GM21786 (cell line): ENCODE results near the gene HAUS2.
"Not testable (repeated sequence)": the region's sequence is repeated elsewhere in the genome, so short reads cannot be mapped to it uniquely, and the experiment has no call there.

Experiments
- ATAC-seq: cut with Tn5 transposase; IDR thresholded peaks from one replicate; pipeline ENCODE4 v1.9.1; 2021; ENCODE audit not compliant: unreplicated experiment

The HAUS2 gene

DNA sequence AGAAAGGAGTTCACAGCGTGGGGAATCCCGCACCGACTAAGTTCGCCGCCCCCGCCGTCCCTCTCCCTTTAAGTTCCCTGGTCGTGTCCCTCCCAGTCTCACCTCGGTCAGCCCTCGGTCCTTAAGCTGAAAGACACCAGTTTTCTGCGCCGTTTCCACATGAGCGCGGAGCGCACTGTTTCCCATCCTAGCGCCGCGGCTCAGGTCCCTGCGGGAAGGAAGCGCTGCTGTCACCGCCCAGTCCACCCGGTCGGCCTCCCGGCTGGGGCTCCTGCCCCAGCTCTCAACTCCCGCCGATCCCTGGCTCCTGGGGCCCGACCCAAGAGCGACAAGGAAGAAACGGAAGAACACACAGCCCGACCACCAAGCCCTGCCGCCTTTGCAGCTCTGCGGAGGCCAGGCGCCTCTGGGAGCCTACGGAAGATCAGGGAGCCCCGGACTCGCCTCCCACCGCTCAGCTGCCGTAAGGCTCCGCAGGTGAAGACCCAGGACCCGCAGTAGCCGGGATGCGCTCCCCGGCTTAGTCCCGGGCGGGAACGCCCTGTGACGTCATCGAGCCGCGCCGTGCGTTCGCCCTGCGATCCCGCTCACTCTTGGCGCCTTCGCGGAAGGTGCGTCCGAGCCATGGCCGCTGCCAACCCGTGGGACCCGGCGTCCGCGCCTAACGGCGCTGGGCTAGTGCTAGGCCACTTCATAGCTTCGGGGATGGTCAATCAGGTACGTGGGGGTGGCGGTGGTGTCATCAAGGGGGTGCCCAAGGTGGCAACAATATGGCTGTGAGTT, at the start of gene HAUS2, which contains the start of gene LRRC57:
HAUS2 (plus strand) TSS at position 590 of the 783 bp plus-strand sequence; CDS start at position 625, 35 bp downstream.
LRRC57 (minus strand) TSS at position 545 of the 783 bp plus-strand sequence; CDS start at position 186, 359 bp downstream.
- ATAC-seq: peak; percentile 68

DNA sequence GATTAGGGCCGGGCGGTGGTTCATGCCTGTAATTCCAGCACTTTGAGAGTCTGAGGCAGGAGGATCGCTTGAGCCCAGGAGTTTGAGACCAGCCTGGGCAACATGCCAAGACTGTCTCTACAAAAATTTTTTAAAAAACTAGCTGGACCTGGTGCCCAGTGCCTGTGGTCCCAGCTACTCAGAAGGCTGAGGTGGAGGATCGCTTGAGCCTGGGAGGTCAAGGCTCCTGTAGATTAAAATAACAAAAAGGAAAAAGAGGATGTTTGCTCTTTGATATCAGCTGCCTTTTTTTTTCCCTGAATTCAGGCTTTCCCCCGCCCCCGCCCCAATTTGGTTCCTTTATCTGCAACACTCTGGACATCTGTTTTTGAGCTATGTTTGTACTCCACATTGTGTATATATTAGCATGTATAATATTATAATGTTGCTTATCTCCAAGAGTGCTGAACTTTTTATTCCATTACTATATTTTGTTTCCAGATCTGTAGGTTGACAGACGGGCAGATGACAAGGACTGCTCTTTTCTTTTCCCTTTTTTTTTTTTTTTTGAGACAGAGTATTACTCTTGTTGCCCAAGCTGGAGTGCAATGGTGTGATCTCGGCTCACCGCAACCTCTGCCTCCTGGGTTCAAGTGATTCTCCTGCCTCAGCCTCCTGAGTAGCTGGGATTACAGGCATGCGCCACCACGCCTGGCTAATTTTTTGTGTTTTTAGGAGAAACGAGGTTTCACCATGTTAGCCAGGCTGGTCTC, 48.6 kb upstream of the HAUS2 start:
- ATAC-seq: no peak

DNA sequence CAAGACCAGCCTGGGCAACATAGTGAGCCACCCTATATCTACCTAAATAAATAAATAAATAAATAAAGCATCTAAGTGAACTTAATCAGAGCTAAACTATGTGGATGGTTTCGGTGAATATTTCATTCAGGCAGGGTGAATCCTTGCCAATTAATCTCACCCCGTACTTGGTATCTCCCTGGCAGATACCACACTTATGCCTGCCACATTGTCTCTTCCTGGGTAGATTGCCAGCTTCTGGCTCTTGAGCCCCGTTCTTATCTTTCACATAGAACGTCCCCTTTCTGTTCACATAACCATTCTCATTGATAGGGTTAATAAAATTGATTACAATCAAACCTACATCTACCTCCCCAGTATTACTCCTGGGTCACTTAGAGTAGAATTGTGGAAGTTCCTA, 46.2 kb upstream of the HAUS2 start:
- no peak for ATAC-seq

DNA sequence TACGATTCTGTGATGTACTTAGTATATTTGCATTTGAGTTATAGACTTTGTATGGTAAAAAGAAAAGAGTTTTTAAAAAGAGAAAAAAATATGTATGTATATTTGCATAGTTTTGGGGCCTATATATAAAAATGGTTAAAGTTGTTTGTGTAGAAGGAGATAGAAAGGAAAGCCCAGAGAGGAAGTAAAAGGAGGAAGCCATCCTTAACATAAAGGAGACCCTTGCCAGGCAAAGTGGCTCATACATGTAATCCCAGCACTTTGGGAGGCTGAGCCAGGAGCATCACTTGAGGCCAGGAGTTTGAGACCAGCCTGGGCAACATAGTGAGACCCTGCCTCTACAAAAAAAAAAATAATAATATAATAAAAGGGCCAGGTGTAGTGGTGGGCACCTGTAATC, 44.8 kb upstream of the HAUS2 start:
- no peak for ATAC-seq

DNA sequence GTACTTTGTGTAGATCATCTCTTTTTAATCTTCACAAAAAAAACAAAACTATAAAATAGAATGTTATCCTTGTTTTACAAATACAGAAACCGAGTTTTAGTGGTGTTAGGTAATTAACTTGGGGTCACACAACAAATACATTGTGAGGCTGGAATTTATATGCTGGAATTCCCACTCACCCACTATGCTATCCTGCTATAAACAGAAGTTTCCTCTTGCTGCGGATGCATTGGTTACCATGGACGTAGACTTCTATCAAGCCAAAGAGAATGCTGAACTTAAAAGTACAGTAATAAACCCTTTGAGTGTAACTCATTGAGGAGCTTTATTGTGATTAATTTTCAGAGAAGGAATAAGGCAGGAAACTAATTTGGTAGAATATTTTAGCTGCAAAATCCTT, 44.0 kb upstream of the HAUS2 start:
- no peak for ATAC-seq

DNA sequence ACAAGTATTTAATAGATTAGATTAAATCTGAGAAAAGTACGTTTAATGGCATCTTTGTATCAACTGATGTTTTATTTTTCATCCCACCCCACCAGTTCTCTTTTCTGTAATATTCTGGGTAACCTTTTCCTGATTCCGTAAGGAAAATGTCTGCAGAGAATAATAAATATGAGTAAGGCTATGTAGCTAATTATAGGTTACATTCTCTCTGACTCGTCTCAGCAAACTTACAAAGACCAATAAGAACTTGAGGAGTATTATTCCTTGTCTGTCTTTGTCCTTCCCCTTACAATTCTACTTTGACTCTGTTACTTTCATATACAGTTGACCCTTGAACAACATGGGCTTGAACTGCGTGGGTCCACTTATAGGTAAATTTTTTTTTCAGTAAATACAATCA, 41.1 kb upstream of the HAUS2 start:
- ATAC-seq: no peak

DNA sequence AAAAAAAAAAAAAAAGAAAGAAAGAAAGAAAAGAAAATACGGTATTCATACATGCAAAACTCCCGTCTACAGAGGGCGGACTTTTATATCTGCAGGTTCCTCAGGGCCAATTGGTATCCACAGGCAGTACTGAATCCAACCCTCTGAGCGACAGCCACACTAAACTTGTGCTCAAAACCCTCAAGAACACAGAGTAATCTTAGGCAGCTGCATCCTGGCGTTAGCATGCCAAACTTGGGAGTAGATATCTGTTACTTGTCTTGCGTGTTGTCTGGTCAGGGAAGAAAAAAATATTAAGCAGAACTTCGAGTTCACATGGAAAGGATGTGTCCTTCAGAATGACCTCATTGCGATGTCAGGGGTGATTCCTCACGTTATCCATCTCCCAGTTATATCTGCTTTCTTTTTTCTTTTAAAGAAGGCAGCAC, 40.4 kb upstream of the HAUS2 start:
- no peak for ATAC-seq

DNA sequence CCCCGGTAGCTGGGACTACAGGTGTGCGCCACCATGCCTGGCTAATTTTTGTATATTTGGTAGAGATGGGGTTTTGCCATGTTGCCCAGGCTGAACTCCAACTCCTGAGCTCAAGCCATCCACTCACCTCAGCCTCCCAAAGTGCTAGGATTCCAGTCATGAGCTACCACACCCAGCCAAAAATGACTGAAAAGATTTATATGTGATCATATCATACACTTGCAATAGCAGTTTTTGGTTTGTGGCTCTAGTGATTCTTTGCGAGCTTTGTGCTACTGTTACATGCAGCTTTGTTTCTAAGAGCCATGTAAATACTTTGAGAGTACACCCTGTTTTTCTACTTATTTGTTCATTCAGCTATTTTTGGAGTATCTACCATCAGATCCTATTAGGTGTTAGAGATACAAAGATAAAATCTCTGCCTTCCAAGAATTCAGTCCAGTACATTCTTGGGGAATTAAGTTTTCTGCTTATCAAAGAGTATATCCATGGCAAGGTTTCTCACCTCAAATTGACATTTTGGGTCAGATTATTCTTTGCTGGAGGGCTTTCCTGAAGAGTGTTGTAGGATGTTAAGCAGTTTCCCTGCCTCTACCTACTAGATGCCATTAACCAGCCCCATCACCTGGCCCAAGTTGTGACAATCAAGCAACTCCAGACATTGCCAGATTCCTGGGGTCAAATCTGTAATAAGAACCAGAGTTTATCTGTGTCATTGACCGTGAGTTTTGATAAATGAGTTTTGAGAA, 38.2 kb upstream of the HAUS2 start:
- ATAC-seq: no peak

DNA sequence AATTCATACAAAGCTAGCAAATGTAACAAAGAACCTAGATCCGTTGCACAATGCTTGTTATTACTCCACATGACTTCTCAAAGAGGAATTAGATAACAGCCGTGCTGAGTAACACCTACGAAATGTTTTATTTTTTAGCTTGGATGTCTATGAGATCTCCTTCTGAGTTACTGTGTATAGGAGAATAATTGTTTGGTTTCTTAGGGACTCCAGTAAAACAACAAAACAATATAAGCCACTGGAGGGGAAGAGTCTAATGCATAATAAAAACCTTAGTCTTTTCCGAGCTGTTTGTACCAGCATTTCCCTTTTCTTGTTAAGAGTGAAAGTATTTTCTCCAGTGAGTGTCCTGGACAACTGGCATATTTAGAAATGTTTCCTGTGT, 37.6 kb upstream of the HAUS2 start:
- no peak for ATAC-seq

DNA sequence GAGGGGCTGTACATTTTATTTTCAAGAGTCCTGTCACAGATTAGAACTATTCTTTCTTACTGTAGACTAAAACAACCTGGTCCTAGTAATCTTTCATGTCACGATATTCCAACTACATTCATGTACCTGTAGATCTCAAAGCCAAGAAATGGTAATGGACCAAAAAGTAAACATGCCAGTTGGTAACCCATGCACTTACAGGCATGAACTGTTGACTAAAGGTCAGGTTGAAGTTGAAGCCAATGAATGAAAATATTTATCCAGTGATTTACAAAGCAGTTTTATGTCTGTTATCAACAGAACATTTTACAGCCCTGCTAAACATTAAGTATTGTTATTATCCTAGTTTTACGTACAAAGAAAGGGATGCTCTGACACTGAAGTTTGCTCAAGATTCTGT, 25.3 kb upstream of the HAUS2 start:
- ATAC-seq: no peak

DNA sequence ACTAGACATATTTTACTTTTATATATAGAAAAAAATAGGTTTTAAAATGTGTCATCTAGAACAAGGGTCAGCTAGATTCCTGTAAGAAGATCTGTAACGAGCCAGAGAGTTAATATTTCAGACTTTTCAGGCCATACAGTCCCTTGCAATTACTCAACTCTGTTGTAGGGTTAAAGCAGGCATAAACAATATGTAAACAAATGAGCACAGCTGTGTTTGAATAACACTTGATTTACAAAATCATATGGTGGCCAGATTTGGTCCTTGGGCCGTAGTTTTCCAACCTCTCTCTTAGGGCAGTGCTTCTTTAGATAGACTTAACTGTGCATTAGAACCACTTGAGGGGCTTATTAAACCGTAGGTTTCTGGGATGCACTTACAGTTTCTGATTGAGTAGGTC, 19.7 kb upstream of the HAUS2 start:
- no peak for ATAC-seq

DNA sequence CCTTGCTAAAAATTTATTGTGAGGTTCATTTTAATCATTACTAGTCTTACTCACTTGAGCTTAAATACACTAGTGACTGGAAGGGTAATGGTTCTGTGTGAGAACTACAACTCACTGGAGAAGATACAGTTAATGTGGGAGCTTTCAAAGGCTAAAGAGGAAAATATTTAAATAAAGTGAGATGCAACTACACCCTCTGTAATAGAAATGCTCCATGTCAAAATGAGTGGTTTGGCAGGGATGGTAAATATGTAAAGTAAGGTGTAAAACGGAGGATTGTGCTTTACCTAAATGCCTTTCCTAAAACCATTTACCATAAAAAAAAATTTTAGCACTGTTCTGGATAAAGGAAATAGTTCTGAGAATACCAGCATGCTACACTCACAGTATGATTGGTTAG, 15.4 kb upstream of the HAUS2 start:
- ATAC-seq: no peak

DNA sequence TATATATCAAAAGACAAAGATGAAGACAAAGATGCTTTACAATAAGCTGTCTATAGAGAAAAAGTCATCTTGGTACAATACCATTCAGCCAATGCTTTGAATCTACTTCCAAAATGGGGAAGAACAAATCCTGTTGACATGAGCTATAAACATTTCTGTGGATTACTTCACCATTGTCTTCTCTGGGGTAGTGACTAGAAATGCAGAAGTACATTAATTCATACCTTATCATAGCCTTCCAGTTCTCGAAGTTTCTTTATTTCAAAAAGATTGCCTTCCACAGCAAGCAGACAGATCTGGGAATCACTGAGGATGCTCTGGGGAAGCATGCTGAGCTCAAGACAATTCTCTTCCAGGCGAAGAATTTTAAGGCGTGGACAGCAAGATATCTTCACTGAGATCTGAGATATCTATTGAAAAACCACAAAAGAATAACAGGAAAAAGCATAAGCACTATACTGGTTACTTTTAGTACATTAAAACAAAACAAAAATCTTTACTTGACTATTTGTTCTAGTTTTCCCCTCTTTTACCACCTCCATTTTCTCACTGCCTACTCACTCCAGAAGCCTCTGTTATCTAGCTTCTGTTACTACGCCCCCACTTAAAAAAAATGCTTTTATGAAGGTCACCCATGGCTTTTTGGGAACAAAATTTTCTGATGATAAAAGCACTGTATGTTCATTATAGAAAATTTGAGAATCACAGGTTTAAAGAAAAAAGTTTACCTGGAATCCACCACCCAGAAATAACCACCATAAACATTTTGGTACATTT, 3.6 kb upstream of the HAUS2 start:
- no peak for ATAC-seq

DNA sequence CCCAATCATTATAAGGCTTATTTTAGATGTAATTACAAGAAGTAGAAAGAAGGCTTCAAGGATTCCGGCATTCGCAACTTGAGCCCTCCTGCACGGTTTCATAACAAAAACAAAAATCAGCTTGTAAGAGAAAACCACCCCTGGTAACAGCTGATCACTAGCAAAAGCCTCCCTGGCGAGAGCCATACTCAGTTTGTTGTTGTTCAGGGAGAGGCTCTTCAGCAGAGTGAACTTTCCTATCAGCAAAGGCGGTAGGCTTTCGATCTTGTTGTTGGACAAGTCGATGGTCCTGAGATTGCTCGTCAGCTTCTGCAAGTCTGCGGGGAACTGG, 755 bp upstream of the HAUS2 start:
- ATAC-seq: no peak

DNA sequence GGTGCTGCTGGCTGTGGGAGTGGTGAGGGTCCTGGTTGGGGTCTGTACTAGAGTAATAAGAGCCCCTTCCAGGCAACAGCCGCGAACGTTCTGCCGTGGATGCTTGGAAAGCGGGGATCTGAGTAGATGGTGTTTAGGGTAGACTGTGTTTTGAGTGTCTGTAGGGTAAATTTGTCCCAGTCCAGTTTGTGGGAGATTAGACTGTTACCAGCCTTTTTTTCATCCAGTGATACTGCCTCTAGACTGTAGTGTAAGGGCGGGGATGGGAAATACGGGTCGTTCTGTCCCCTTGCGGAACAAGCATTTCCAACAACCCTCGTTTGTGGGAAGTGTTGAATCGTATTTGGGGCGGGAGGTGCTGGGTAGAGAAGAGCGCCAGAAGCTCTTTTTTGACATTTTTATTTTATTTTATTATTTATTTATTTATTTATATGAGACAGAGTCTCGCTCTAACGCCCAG, 424 bp downstream of the HAUS2 start:
- ATAC-seq: peak; percentile 7

DNA sequence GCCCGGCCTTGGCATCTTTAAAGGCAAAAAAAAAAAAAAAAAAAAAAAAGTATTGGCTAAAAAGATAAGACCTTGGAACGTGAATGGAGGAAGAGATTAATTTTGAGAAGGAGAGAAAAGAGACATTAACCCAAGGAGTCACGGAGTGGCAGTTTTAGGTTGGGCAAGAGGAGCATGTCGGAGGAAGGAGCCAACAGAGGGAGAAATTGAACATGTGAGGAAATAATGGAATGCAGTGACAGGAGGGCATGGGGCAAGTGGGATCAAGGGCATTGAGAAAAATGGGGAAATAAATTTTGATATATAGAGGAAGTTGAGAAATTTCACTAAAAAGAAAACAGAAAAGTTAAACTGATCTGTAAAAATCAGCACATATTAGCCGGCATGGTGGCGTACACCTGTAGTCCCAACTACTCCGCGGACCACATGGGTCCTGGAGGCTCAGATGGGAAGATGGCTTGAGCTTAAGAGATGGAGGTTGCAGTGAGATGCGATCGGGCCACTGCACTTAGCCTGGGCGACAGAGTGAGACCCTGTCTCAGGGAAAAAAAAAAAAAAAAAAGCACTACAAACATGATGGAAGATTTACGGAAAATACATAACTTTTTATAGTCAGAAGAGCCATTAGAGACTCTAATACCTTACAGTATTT, 1.2 kb downstream of the HAUS2 start:
- no peak for ATAC-seq

DNA sequence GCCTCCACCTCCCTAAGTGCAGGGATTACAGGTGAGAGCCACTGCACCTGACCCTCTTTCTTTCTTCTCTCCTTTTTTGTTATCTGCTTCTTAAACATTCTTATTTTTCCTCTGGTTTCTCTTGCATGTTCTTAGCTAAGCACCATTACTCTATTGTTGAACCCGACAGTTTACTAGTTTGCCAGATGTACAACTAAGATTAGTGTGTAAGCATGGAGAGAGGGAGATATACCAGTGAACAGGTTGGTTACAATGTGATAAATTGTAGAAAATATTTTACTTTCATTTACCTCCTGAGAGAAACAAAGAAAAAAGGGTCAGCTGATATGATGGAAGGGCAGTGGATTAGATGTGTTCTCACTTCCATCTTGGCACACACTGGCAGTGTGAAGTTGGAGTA, 4.9 kb downstream of the HAUS2 start:
- no peak for ATAC-seq

DNA sequence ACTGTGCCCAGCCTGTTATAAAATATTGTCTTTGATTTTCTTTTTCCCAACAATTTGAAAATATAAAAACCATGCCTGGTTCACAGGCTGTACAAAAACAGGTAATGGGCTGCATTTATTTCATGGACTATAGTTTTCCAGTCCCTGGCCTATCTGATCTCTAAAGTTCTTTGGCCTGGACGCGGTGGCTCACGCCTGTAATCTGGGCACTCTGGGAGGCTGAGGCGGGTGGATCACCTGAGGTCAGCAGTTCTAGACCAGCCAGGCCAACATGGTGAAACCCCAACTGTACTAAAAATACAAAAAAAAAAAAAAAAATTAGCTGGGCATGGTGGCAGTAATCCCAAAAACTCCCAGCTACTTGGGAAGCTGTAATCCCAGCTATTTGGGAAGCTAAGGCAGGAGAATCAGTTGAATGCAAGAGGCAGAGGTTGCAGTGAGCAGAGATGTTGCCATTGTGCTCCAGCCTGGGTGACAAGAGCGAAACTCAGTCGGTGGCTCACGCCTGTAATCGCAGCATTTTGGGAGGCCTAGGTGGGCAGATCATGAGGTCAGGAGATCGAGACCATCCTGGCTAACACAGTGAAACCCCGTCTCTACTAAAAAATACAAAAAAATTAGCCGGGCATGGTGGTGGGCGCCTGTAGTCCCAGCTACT, 8.0 kb downstream of the HAUS2 start:
- ATAC-seq: not testable (repeated sequence)

DNA sequence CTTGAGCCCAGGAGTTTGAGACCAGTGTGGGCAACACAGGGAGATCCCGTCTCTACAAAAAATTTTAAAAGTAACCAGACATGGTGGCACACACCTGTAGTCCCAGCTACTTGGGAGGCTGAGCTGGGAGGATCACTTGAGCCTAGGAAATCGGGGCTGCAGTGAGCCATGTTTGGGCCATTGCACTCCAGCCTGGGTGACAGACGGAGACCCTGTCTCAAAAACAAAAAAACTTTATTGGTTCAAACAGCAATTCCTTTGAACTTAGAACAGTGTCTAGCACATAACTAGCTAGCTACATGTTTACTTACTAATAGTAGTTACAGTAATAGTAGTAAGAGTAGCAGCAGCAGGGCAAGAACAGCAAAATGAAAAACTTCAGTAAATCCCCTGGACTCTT, 10.1 kb downstream of the HAUS2 start:
- no peak for ATAC-seq
